Smooth muscle cell (in vitro differentiated cells): ENCODE results near the gene DENND1A. TPM values are rescaled to one million over a fixed set of nuclear protein-coding genes. Genes with fewer than 3 reads are reported as not detected.

Experiments used
- DNase-seq: peaks from one replicate; lab custom pipeline; 2025; ENCODE audit not compliant: unreplicated experiment; lab: John Stamatoyannopoulos, UW
- H2AFZ ChIP-seq: fragments of 200-600 bp; sonication (generic); 2 replicates; pipeline ENCODE4 v1.6.0; 2016; ENCODE audit warnings: antibody characterized with exemption, low read depth, mild to moderate bottlenecking
- H3F3A ChIP-seq: fragments of 200-600 bp; sonication (generic); 2 replicates; pipeline ENCODE4 v1.6.0; 2017; ENCODE audit warnings: antibody characterized with exemption, low read depth
- H3K27ac ChIP-seq: fragments of 200-600 bp; sonication (generic); 2 replicates; pipeline ENCODE4 v1.5.1; 2016; ENCODE audit warnings: low read depth, mild to moderate bottlenecking
- H3K27me3 ChIP-seq: fragments of 200-600 bp; sonication (generic); 2 replicates; pipeline ENCODE4 v1.6.1; 2016; ENCODE audit warnings: low read depth, mild to moderate bottlenecking
- H3K36me3 ChIP-seq: fragments of 200-600 bp; sonication (generic); 2 replicates; pipeline ENCODE4 v1.5.1; 2016; ENCODE audit warnings: low read depth
- H3K4me1 ChIP-seq: fragments of 200-600 bp; sonication (generic); 2 replicates; pipeline ENCODE4 v1.5.1; 2016; ENCODE audit warnings: low read depth
- H3K4me2 ChIP-seq: fragments of 200-600 bp; sonication (generic); 2 replicates; pipeline ENCODE4 v1.6.0; 2016; ENCODE audit warnings: mild to moderate bottlenecking
- H3K4me3 ChIP-seq: fragments of 200-600 bp; sonication (generic); 2 replicates; pipeline ENCODE4 v1.5.1; 2016; ENCODE audit warnings: mild to moderate bottlenecking
- H3K79me2 ChIP-seq: fragments of 200-600 bp; sonication (generic); 2 replicates; pipeline ENCODE4 v1.6.0; 2016; ENCODE audit warnings: low read depth, mild to moderate bottlenecking
- H3K9ac ChIP-seq: fragments of 200-600 bp; sonication (generic); 2 replicates; pipeline ENCODE4 v1.6.0; 2016; ENCODE audit warnings: low read depth
- H3K9me3 ChIP-seq: fragments of 200-600 bp; sonication (generic); replicated peaks from 2 replicates; pipeline ENCODE4 v1.5.1; 2016; ENCODE audit warnings: low read depth
- H4K20me1 ChIP-seq: fragments of 200-600 bp; sonication (generic); 2 replicates; pipeline ENCODE4 v1.6.0; 2016; ENCODE audit warnings: low read depth
- WGBS: methylation state at CpG from one replicate; pipeline ENCODE4 v1.1.7; 2016; ENCODE audit warnings: low lambda C conversion rate; 5-methylcytosine and 5-hydroxymethylcytosine counted together
- polyA plus RNA-seq: library from polyadenylated mRNA; unstranded; fragments of >200 nt; fragmentation: Nextera tagmentation; extraction: Ambion mirVana; gene quantifications from 2 replicates; pipeline ENCODE4 v1.2.1, GENCODE V29; 2016
- total RNA-seq: library from RNA; depleted of rRNA; stranded (reverse); fragments of >200 nt; gene quantifications from 2 replicates; pipeline ENCODE4 v1.2.3, GENCODE V29; 2014
- TF ChIP-seq, protein P1 (sequence below): fragments of 200-600 bp; sonication (generic); IDR thresholded peaks from 2 replicates; pipeline ENCODE4 v1.5.1; 2017; ENCODE audit warnings: borderline replicate concordance, mild to moderate bottlenecking, antibody characterized with exemption; ENCODE audit not compliant: insufficient read depth, poor library complexity, severe bottlenecking

DENND1A gene
- total and polyA plus RNA-seq, 2 experiments from 2014 or later, result 8.1 to 20.2 TPM

DNA sequence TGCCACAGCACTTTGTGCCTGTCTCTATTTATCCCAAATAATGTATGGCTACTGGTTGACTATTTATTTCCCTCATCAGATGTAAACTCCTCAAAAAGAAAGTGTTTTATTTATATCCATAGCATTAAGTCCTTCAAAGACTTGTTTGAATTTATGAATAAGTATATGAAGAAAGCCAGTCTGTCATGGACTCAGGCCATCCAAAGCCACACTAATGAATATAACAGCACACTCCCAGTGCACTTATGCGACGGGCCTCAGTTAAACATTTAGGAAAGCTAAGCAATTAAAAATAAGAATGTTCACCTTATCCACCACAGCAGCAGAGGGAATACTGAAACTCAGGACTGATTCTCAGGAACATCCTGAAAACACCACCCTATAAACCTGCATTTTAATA, 77.5 kb downstream of the DENND1A start:
- Histone ChIP-seq H4K20me1 (no peaks in the 10 kb centered on the region), H3K4me1 (peaks cover 13% of the 10 kb centered on the region), H3K79me2 (no peaks in the 10 kb centered on the region), H3K9me3 (peaks cover 6% of the 10 kb centered on the region), H3K27ac (no peak overlapping the region), H3F3A (no peaks in the 10 kb centered on the region), H3K9ac (no peak overlapping the region), H3K36me3 (peaks cover 3% of the 10 kb centered on the region), H2AFZ (no peak overlapping the region), H3K4me2 (no peak overlapping the region), H3K27me3 (no peaks in the 10 kb centered on the region), H3K4me3 (no peak overlapping the region)
- 94% methylated on average over 2 of the region's 2 CpGs for WGBS
- TF ChIP-seq, protein P1, sequence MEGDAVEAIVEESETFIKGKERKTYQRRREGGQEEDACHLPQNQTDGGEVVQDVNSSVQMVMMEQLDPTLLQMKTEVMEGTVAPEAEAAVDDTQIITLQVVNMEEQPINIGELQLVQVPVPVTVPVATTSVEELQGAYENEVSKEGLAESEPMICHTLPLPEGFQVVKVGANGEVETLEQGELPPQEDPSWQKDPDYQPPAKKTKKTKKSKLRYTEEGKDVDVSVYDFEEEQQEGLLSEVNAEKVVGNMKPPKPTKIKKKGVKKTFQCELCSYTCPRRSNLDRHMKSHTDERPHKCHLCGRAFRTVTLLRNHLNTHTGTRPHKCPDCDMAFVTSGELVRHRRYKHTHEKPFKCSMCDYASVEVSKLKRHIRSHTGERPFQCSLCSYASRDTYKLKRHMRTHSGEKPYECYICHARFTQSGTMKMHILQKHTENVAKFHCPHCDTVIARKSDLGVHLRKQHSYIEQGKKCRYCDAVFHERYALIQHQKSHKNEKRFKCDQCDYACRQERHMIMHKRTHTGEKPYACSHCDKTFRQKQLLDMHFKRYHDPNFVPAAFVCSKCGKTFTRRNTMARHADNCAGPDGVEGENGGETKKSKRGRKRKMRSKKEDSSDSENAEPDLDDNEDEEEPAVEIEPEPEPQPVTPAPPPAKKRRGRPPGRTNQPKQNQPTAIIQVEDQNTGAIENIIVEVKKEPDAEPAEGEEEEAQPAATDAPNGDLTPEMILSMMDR, result no peak
- no peak for DNase-seq

DNA sequence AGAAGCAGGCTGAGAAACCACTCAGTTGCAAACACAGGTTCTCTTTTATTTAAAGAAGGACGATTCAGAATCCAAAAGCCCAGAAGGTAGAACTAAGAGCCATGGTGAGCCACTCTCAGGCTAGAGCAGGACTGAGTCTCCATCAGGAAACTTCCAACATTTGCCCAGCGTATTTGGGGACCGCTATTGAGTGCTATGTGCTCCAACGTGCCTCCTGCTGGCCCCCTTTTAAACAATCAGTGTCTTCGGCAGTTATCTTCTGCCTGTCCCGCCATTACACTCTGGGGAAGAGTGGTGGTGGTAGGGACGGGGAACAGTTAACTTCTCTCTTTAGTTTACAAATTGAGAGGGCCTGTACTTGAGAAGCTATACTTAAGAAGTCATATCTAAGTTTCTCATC, 78.1 kb downstream of the DENND1A start:
- Histone ChIP-seq H3F3A (no peaks in the 10 kb centered on the region), H4K20me1 (no peaks in the 10 kb centered on the region), H3K27me3 (no peaks in the 10 kb centered on the region), H2AFZ (no peak overlapping the region), H3K9ac (no peak overlapping the region), H3K4me3 (no peak overlapping the region), H3K4me1 (peaks cover 13% of the 10 kb centered on the region), H3K36me3 (peaks cover 9% of the 10 kb centered on the region), H3K79me2 (no peaks in the 10 kb centered on the region), H3K27ac (no peak overlapping the region), H3K4me2 (no peak overlapping the region), H3K9me3 (peaks cover 11% of the 10 kb centered on the region)
- WGBS, result 72% methylated on average over 7 of the region's 7 CpGs
- no peak for DNase-seq
- TF ChIP-seq, protein P1, result no peak

DNA sequence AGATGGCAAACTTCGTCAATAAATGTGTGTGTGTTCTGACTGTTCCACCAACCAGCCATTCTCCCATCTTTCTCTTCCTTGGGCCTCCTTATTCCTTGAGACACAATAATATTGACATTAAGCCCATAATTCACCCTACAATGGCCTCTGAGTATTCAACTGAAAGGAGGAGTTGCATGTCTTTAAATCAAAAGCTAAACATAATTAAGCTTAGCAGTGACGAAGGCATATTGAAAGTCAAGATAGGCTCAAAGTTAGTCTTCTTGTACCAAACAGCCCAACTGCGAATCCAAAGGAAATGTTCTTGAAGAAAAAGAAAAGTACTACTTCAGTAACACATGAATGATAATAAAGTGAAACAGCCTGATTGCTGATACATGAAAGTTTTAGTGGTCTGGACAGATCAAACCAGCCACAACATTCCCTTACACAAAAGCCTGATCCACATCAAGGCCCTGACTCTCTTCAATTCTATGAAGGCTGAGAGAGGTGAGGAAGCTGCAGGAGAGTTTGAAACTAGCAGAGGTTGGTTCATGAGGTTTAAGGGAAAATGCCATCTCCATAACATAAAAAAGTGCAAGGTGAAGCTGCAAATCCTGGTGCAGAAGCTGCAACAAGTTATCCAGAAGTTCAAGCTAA, 81.4 kb downstream of the DENND1A start:
- H3K27me3 ChIP-seq, result no peaks in the 10 kb centered on the region
- no peaks in the 10 kb centered on the region for H3K79me2 ChIP-seq
- TF ChIP-seq, protein P1, result no peak
- no peak overlapping the region for H3K4me3 ChIP-seq
- no peak overlapping the region for H3K4me2 ChIP-seq
- peaks cover 13% of the 10 kb centered on the region for H3K4me1 ChIP-seq
- no peaks in the 10 kb centered on the region for H3F3A ChIP-seq
- H3K36me3 ChIP-seq, result peaks cover 16% of the 10 kb centered on the region
- peaks cover 14% of the 10 kb centered on the region for H3K9me3 ChIP-seq
- DNase-seq, result no peak
- H4K20me1 ChIP-seq, result no peaks in the 10 kb centered on the region
- WGBS, result 96% methylated on average over 3 of the region's 3 CpGs
- H3K27ac ChIP-seq, result no peak overlapping the region
- no peak overlapping the region for H3K9ac ChIP-seq
- H2AFZ ChIP-seq, result no peak overlapping the region

DNA sequence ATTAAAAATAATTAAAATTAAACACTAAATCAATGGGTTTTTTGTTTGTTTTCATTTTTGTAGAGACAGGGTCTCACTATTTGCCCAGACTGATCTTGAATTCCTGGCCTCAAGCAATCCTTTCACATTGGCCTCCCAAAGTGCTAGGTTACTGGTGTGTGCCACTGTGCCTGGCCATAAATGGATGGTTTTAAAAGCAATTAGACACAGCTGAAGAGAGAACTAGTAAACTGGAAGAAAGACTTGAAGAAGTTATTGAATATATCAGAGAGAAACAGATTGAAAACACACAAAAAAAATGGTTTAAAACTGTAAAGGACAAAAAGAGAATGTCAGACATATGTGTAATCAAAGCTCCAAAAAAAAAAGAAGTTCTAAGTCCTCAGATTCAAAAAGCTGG, 83.0 kb downstream of the DENND1A start:
- DNase-seq, result no peak
- Histone ChIP-seq H2AFZ (no peak overlapping the region), H3K4me1 (peaks cover 10% of the 10 kb centered on the region), H3K79me2 (no peaks in the 10 kb centered on the region), H3K4me3 (no peak overlapping the region), H3F3A (no peaks in the 10 kb centered on the region), H3K9me3 (peaks cover 20% of the 10 kb centered on the region), H3K36me3 (peaks cover 20% of the 10 kb centered on the region), H3K27me3 (no peaks in the 10 kb centered on the region), H4K20me1 (no peaks in the 10 kb centered on the region), H3K27ac (no peak overlapping the region), H3K4me2 (no peak overlapping the region), H3K9ac (no peak overlapping the region)
- TF ChIP-seq, protein P1, result no peak
